ENCODE results near the gene RAB6B.

- TF ChIP-seq CTCF (IDR thresholded peaks at IDR 0.05) (no peak), POLR2A (IDR thresholded peaks at IDR 0.05) (no peak)
Measured at GRCh38 chr3:133870822-133871221, 24.9 kb downstream of the RAB6B start.
